ENCODE measurements around the gene RGS9BP.
A peak's percentile ranks its signal among the peaks of the same experiment; 100 is the strongest.
"Not testable (repeated sequence)": the region's sequence is repeated elsewhere in the genome, so short reads cannot be mapped to it uniquely, and the experiment has no call there.

The RGS9BP gene

DNA sequence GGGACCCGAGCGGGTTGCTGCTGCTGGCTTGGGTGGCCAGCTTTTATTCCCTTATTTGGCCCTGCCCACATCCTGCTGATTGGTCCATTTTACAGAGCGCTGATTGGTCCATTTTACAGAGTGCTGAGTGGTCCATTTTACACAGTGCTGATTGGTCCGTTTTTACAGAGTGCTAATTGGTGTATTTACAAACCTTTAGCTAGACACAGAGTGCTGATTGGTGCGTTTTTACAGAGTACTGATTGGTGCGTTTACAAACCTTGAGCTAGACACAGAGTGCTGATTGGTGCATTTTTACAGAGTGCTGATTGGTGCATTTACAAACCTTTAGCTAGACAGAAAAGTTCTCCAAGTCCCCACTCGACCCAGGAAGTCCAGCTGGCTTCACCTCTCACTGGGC lies 24.5 kb downstream of the RGS9BP start:
- DNase-seq = not testable (repeated sequence)

DNA sequence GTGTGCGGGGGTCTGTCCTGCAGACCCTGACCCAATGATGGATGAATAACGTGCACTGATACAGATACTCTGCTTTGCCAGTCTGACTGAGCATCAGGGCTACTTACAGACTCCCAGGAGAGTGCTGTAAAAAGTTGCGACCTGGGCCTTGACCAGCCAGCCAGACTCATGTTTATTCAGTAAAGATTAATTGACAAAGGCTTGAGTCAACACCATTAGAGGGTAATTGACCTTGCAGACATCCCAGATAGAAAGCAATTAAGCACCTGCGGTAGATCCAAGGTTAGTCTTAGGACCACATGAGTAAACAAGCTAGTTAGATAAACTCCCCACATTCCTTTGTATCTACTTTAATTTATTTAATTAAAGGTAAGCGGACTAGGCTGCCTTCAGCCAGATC lies 26.4 kb downstream of the RGS9BP start:
- DNase-seq = peak; percentile 12

DNA sequence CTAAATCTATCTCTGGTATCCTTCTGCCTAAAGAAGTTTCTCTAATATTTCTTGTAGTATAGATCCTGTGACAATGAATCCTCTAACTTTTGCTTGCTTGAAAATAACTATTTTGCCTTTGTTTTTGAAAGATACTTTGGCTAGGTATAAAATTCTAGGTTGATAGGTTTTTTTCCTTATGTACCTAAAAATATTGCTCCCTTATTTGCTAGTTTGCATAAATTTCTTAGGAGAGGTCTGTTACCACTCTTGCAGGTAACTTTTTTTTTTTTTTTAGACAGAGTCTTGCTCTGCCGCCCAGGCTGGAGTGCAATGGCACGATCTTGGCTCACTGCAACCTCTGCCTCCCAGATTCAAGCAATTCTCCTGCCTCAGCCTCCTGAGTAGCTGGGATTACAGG lies 28.4 kb downstream of the RGS9BP start:
- not testable (repeated sequence) for DNase-seq

GRCh38 chr19:32708457-32708856 lies 32.8 kb downstream of the RGS9BP start:
- DNase-seq = no peak

- no peak for DNase-seq
Measured at GRCh38 chr19:32709032-32709431, 33.4 kb downstream of the RGS9BP start.

DNA sequence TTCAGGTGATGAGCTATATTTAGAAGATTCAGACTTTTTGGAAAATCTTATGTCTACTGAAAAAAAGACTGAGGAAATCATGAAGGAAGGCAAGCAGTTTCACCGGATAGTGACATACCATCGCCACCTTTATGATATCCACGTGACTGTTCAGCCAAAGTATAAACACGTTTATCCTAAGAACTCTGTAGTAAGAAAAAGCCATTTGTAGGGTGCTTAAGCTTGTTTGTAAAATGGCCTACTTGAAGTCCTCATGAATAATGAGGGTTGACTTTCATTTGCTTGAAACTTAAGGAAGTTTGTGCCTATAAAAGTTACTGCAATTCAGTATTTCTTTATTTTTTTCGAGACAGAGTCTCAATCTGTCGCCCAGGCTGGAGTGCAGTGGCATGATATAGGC lies 36.1 kb downstream of the RGS9BP start:
- no peak for DNase-seq

DNA sequence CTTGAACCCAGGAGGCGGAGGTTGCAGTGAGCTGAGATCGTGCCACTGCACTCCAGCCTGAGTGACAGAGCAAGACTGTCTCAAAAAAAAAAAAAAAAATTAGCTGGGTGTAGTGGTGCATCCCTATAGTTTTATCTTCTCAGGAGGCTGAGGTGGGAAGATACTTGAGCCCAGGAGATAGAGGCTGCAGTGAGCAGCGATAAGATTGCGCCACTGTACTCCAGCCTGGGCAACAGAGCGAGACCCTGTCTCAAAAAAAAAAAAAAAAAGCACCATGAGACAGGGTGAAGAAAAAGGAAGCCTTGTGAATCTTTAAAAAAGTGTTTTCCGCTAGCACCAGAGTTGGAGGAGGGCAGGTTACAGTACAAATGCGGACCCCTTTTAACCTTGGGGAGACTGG lies 40.6 kb downstream of the RGS9BP start:
- DNase-seq = not testable (repeated sequence)

DNA sequence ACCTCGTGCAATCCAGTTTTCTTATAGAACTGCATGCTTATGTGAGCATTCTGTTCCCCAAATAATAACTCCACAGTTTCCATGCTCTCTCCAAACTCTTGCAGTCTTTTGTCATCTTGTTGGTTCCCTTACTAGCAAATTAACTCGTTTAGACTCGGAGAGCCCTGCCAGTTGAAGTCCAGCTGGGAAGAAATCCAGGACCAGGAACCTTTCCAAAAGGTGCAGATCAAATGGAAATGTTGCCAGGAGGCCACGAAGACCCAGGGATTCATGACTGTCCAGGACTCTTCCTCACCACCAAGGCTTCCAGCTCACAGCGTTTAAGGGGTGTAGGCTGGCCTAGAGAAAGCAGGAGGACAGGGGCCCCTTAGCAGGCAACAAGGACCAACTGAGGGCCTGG lies 41.8 kb downstream of the RGS9BP start:
- no peak for DNase-seq

GRCh38 chr19:32718286-32718685 lies 42.6 kb downstream of the RGS9BP start:
- DNase-seq = no peak

DNA sequence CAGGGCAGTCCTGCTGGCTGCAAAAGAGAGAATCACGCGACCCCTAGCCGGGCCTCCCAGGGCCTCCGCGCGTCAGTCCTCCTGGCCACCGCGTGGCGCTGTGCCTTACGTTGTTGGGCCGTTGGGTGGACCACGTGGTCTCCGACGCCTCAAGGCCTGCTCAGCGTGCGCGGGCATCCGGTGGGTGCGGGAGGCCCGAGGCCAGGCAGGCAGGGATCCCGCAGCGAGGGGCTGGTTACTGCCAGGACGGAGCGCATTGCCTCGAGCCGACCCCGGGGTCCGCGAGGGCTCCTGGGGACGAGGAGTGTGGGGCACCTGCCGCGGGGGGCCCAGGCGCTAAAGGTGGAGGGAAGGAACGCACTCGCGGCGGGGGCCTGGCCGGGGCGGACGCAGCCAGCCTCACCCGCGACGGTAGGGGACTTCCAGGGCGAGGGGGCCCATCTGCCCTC lies 44.0 kb downstream of the RGS9BP start, which contains the start of gene TDRD12:
TSS of gene TDRD12 (plus strand) at position 157 of the 449 bp plus-strand sequence. CDS start 306 bp downstream, outside the sequence.
- no peak for DNase-seq

- DNase-seq = no peak
Measured at GRCh38 chr19:32720216-32720935, 44.7 kb downstream of the RGS9BP start.

DNA sequence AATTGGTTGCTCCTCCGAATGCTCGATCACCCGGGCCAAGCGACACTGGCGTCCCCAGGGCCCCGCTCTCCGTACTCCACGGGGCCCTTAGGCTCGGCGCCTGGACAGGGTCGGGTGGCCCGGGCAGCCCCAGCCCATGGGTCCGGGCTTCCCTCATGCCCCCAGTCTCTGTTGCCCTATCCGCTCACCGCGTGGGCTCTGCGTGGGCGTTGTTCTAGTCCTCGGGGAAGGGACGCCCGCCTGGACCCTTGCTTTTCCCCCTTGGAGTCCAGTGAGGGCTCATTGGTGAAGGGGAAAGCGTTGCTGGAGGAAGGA lies 45.2 kb downstream of the RGS9BP start:
- no peak for DNase-seq
